A673 (cell line): ENCODE measurements around the gene CENPM.

Source experiments
- EZH2 ChIP-seq: fragments of 200-600 bp; sonication (generic); IDR thresholded peaks from 2 replicates; pipeline ENCODE4 v1.6.1; 2017; ENCODE audit warnings: borderline replicate concordance, low read depth, mild to moderate bottlenecking, mixed read lengths, antibody characterized with exemption, low read length; ENCODE audit not compliant: poor library complexity, severe bottlenecking
- TF ChIP-seq, protein P1 (sequence below): fragments of 300-800, 200-600 bp; sonication (generic); conservative IDR thresholded peaks from 2 replicates; pipeline ENCODE4 v1.5.1; 2017; ENCODE audit warnings: low read depth, mild to moderate bottlenecking, antibody characterized with exemption, low read length, moderate library complexity, mixed read lengths

DNA sequence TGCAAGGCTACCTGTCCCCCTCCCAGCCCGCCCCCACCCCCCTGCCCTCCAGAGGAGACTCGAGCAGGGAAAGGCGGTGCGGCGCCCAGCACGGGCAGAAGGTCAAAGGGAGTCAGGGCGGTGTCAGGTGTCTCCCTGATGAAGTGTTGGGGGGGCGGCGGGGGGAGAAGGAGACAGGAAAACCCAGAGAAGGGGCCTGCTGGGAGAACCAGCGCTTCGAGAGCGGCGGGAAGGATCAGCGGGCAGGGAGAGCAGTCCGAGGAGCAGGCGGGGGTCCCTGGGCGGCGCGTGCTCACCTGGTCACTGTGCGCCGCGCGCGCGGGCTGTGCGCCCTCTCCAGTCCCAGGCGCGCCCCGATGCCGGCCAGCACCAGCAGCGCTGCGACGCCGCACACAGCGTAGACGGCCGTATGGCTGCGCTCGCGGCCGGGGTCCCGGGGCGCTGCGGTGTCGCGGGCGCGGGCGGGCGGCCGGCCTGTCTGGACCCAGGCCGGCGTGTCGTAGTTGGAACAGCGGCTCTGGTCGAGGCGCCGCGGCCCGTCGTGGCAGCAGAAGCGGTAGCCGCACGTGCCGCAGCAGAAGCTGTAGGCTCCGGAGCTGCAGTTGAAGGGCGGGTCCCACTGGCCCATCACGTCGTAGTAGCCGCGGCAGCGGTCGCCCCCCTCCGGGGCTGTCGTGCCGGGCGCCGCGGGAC lies 33.0 kb downstream of the CENPM start:
- TF ChIP-seq, protein P1, sequence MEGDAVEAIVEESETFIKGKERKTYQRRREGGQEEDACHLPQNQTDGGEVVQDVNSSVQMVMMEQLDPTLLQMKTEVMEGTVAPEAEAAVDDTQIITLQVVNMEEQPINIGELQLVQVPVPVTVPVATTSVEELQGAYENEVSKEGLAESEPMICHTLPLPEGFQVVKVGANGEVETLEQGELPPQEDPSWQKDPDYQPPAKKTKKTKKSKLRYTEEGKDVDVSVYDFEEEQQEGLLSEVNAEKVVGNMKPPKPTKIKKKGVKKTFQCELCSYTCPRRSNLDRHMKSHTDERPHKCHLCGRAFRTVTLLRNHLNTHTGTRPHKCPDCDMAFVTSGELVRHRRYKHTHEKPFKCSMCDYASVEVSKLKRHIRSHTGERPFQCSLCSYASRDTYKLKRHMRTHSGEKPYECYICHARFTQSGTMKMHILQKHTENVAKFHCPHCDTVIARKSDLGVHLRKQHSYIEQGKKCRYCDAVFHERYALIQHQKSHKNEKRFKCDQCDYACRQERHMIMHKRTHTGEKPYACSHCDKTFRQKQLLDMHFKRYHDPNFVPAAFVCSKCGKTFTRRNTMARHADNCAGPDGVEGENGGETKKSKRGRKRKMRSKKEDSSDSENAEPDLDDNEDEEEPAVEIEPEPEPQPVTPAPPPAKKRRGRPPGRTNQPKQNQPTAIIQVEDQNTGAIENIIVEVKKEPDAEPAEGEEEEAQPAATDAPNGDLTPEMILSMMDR, result no peak
- TF ChIP-seq EZH2, result peak; percentile 81
